ENCODE data around the gene ALG6.

- TF ChIP-seq FOXM1 (CRISPR knock-in tag; IDR thresholded peaks at IDR 0.05) = no peak
- TF ChIP-seq MLXIP (CRISPR knock-in tag; IDR thresholded peaks at IDR 0.05; ENCODE audit: borderline replicate concordance) = no peak
- no peak for TF ChIP-seq SNAPC4 (CRISPR knock-in tag; IDR thresholded peaks at IDR 0.05)
- no peak for TF ChIP-seq SOX6 (IDR thresholded peaks at IDR 0.05)
- TF ChIP-seq SOX6 (CRISPR knock-in tag; IDR thresholded peaks at IDR 0.05) = no peak
- TF ChIP-seq CTCF (CRISPR knock-in tag; IDR thresholded peaks at IDR 0.05) = no peak
- TF ChIP-seq REST (IDR thresholded peaks at IDR 0.05; ENCODE audit: borderline replicate concordance in 1 of 2, low read depth in 1 of 2, low read length in 2 of 2) = no peak
Observed at GRCh38 chr1:63466181-63466580, 98.8 kb downstream of the ALG6 start.
